Endothelial cell of hepatic sinusoid (primary cell): ENCODE measurements around the gene RBM20.

Source experiments
- in situ Hi-C: cut with HindIII; loops from 2 replicates; pipeline ENCODE4 v1.10.0; 2017; ENCODE audit warnings: low sequenced_read_pairs

RBM20 gene

DNA sequence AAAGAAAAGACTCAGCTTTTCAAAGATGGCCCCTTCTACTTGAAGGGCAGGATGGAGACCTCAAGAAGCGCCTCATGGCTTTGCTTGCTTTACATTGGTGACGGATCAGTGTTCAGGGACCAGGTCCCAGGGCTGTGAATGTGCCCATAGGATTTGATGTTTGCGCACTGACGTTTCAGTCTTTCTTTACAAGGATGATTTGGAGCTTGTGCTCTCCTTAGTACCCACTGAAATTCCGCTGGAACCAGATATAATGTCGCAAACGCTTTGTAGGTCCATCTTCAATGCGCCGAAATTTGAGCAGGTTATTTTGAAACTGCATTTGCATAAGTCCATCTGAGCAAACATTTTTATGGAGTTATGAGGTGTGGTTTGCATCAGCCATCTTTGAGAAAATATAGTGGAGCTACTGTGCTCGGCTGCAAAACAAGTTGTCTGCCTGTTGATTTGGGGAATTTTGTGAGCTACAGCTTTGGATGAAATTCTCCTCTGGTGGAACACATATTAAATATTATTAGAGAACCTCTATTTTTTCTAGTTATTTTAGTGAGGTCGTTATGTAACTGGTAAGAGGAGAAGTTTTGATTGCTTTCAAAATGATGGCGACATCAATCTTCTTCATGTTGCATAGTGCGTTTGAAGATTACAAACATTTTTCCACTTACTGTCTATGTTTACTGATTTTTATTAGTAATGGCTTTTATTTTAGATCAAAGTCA is 2.4 kb downstream of the RBM20 start:
- in situ Hi-C loops = loop anchor here (5.0 kb wide), 1 partner anchor 66 kb away; no protein-coding TSS in a partner anchor

DNA sequence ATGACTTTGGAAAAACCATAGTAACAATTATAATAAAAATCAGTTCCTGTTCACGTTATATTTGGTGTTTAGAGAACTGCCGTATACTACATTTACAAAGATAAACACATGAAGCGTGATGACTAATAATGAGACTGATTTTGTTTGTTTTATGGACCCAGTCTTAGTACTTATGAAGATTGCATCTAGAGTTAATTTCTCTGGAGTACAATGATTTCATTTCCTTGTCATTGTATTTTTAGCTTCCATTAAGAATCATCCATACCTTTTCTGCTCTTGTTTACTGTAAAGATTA is 2.9 kb downstream of the RBM20 start:
- in situ Hi-C loops = loop anchor here (5.0 kb wide), 1 partner anchor 65 kb away; no protein-coding TSS in a partner anchor

DNA sequence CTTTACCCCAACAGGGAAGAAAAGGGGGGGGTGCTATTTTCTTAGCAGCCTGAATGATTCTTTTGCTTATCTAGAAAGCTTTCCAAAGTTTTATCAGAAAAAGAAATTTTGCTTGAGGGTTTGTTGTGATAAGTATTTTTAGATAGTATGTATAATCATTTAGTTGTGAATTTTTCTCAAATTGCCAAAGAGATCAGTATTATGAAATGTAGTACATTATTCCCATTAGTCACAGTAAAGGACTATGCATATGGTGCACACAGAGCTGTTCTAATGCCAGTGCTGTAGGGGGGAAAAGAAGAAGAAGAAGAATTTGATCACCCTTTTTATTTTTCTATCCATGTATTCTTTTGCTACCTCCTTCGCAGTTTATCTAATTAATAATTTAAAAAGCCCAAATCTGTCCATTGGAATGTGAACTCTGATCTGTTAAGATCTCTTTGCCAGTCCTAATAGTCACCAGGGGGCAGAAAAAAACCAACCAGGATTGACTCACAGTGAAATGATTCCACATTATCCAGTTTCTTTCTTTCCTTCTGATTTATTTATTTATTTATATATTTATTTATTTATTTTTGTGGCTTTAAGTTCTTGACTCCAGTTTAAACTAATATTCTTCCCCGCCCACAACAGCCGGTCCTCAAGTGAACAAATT is 4.7 kb downstream of the RBM20 start:
- in situ Hi-C loops = loop anchor here (5.0 kb wide), 1 partner anchor 63 kb away; no protein-coding TSS in a partner anchor

DNA sequence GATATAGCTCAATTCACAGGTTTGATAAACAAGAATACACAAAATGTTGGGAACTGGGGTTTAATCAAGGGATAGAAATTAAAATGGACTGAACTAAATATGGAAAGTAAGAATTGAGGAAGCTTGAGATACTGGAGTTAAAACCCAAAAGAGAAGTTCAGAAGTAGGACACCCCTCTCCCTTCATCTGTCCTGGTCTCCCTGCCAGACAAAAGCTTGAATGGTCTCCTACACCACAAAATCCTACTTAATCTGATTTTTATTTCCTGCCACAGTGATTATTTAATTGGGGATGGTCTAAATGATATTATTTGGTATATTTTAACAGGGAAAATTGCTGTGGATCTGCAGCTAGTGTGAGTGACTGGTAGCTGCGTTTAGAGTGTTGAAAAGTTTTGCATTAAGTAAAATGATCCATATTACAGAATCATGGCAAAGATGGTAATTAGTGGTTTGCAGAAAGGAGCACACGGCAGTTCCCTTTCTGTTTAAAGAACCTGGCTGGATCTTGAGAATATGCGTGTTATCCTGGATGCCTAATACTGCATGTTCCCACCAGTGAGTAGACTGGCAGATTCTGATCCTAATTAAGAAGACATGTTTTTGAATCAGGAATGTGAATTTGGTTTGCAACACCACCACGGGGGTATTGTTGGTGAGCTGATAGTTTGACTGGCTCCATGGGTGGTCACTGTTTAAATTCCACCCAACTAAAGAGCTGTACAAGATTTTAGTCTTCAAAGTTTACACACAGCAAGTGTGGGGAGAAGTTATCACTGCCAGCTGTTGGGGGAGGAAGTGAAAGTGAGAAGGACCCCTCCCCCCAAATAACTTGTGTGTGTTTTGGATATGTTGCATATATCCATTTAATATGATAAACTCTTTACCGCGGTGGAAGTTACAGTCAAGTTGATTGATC is 5.5 kb downstream of the RBM20 start:
- in situ Hi-C loops = loop anchor here (5.0 kb wide), 1 partner anchor 63 kb away; no protein-coding TSS in a partner anchor

DNA sequence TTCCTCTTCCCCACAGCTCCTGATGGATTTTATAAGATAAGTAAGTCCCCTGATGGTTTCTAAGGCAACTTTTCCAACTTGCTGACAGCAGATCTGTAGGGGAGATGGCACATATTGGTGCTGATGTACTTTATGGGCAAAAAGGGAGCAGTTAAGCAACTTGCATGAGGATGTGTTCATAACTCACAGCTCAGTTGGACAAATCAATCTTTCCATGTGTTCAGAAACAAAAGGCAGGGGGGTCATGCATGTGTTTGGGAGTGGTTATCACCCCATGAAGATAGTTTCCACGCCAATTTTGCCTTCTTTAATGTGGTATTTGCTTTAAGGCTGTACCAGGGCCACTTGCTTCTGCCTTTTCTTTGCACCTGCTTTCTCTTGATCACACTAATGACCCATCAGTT is 6.1 kb downstream of the RBM20 start:
- in situ Hi-C loops = no loop called here

DNA sequence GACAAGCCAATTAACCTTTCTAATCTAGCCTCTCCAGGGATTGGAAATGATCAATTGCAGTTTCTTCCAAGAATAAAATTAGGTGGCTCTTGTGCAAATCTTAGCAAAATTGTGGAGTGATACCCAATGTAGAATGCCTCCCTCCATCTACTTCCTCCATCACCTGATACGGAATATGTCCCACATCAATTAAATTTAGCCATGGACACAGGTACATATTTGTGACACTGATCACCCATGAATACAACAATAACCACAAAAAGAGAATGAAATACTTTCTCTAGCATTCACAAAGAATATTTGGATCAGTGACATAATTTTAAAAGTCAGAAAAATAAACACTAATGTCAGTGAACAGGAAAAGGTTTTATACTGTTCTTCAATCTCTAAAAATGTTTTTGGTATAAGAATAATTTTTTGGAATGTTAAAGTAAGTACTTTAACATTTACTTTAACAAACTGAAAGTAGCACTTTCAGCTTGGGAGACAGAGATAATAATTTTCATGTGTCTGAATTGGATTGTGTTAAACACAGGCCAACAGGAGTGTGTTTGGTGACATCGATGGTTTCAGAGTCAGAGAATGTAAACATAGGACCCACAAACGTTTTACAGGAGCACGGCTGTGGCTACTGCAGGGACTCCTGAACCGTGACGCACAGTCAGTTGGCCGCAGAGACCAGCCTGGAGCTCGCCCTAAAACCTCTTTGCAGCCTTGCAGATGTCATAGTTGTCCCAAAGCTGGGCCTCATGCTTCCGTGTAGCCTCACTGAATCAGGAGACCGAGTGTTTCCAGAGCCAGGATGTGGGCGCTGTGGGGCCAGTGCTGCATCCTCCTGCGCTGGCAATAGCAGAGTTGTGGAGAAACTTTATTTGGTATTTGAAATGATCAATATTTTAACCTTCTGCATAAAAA is 7.2 kb downstream of the RBM20 start:
- in situ Hi-C loops = no loop called here

DNA sequence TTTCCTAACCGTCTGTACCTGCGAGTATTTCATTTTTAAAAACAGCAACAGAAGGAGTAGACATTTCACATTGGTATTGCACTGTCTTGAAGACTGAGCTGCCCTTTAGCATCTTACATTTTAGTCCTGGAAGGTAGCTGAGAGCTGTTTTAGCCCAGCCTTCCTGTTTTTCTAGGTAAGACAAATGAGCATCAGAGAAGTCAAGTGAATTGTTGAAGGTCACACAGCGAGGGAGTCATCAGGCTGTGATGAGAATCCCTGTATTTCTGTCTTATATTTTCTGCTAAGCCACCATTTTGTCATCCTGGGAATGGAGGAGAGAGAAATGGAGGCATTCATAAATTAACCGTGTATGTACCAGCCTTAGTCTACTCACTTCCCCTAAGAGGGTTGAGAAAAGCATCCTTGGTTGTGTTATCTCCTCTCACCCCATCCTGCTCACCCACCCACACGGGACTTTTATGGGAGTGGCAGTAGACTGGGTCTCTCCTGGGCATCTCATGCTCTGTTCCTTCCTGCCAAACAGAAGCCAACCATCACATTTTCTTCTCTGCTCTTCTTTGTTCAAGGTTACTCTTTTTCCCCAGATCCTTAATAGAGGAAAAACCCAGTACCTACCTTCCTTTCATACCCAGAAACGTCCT is 8.5 kb downstream of the RBM20 start:
- in situ Hi-C loops = no loop called here

DNA sequence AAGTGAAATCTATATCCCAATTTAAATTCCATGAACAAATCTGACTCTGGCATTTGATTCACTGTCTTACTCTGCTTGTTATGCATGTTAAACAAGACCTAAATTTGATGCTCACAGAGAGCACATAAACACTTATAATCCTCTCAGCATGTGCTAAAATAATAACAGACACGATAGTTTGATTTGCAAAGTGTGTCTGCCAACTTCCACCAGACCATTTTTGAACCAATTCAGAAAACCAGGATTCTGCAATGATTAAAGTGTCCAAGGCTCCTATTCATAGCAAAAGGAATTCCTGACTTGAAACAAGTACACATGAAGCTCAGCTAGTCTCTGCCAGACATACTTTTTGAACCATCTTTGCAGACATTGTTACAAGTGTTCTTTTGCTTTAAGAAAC is 11.2 kb downstream of the RBM20 start:
- in situ Hi-C loops = no loop called here

DNA sequence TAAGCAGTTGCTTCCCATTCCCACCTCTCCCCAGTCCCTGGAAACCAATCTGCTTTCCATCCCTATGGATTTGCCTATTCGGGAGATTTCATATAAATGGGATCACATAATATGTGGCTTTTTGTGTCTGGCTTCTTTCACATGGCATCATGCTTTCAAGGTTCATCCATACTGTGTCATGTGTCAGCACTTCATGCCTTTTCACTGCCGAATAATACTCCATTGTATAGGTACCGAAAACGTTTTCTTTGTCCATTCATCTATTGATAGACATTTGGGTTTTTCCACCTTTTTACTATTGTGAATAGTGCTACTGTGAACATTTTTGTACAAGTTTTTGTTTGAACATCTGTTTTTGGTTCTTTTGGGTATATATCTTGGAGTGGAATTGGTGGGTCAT is 12.5 kb downstream of the RBM20 start:
- in situ Hi-C loops = no loop called here

DNA sequence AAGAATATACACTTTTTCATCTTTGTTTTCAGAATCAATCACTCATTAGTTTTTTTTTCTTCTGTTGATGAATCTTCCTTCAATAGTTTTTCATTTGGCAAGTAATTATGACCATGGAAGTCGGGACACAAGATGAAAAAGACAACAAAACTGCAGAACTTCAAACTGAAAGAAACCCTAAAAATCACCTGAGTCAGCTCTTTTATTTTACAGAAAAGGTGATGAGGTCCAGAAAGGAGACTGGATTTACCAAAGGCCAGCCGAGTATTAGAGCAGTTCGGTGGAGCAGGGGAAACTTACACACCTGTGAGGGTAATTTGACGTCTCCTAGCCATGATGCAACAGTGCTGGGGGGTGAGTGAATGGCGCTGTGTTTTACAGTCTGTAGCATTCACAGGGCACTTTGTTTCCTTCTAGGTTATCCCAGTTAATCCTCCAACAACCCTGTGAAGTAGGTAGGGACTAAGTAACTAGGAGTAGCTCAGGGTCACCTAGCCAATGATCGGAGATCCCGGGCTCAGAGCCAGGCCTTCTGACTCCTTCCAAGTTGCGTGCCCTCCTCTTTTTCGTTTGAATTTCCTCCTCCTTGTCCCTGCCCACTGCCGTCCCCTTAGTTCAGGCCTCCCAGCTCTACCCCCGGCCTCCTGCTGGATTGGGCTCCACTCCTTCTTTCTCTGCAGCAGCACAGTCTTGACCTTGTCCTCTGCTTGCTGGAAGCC is 14.0 kb downstream of the RBM20 start:
- in situ Hi-C loops = no loop called here

DNA sequence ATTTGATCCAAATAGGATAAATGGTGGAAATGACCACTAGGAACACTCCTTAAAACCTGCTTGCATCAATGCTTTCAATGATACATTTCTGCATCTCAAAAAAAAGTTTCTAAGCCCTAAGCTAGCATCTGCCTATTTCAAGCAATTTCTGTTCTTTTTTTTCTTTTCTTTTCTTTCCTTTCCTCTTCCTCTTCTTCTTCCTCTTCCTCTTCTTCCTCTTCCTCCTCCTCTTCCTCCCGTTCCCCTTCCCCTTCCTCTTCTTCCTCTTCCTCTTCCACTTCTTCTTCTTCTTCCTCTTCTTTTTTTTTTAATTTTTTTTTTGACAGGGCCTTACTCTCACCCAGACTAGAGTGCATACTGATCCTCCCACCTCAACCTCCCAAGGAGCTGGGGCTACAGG is 15.4 kb downstream of the RBM20 start:
- in situ Hi-C loops = no loop called here

DNA sequence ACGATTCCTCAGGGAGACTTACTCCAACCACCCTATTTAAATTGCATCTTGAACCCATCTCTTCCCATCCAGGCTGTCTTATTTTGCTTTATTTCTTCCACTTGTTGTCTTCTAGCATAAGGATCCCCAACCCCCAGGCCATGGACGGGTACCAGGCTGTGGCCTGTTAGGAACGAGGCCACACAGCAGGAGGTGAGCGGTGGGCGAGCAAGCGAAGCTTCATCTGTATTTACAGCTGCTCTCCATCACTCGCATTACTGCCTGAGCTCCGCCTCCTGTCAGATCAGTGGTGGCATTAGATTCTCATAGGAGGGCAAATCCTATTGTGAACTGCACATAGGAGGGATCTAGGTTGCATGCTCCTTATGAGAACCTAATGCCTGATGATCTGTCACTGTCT is 16.2 kb downstream of the RBM20 start:
- in situ Hi-C loops = loop anchor here (10.0 kb wide), 1 partner anchor 215 kb away; the partner anchor contains the start of gene PDCD4

DNA sequence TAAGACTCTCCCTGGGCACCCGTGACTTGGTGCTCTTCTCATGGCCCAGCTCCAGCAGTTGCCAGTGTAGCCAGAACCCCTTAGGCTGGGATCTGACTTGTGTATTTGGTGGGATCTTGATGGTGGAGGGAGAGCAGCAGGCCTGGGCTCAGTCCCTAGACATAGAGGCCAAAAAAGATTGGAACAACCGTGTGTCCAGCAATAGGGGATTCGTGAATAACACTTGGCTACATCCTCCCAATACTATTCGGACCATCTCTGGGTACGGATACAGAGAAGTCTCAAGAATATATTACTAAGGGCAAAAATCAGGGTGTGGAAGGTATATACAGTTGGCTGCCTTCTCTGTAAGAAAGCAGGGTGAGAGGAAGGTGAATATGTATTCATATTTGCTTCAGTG is 17.2 kb downstream of the RBM20 start:
- in situ Hi-C loops = loop anchor here (10.0 kb wide), 1 partner anchor 214 kb away; the partner anchor contains the start of gene PDCD4

DNA sequence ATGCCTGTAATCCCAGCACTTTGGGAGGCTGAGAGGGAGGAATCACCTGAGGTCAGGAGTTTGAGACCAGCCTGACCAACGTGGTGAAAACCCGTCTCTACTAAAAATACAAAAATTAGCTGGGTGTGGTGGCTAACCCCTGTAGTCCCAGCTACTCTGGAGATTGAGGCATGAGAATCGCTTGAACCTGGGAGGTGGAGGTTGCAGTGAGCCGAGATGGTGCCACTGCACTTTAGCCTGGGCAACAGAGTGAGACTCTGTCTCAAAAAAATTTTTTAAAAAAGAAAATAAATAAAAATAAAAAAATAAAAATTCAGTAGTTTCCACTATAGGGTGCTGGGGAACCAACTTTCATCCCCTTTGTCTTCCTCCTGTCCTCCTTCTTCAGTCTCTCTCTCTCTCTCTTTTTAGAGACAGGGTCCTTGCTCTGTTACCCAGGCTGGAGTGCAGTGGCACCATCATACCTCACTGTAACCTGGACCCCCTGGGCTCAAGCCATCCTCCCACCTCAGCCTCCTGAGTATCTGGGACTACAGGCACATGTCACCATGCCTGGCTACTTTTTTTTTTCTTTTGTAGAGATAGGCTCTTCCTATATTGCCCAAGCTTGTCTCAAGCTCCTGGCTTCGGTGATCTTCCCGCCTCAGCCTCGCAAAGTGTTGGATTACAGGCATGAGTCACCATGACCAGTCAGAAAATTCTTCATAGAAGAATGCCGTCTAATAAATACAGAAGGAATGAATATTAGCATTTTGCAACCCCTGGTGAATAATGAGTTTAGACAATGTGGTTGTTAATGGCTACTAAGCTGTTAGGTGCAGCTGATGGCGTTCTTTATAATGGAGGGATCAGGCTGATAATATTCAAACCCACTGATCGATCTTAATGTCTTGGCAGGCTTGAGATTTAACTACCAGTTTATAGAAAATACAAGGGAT is 20.6 kb downstream of the RBM20 start:
- in situ Hi-C loops = loop anchor here (10.0 kb wide), 1 partner anchor 210 kb away; the partner anchor contains the start of gene PDCD4

DNA sequence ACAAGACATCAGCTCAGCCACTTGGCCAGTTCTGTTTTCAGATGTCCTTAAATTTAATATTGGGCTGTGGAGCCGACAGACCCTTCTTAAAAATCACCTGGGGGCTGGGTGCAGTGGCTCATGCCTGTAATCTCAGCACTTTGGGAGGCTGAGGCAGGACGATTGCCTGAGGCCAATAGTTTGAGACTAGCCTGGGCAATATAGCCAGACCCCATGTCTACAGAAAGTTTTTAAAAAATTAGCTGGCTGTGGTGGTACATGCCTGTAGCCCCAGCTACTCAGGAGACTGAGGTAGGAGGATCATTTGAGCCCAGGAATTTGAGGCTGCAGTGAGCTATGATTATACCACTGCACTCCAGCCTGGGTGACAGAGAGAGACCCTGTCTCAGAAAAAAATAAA is 22.1 kb downstream of the RBM20 start:
- in situ Hi-C loops = loop anchor here (10.0 kb wide), 1 partner anchor 209 kb away; the partner anchor contains the start of gene PDCD4

DNA sequence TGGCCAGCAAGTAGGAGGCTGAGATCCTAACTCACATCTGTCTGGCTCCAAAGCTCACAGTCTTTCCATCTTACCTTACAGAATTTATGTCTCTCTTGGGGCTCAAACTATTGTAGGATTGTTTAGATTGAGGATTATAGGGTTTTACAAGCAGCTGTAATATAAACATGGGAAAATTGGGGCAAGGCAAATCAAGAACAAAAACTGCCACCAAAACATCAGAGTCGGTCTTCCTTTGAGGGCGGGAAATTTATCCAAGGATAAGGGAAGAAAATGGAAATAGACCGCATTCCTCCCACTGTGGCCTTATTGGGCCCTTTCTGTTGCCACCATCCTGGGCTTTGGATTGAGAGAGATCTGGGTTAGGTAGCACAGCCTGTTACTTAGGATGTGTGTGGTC is 22.5 kb downstream of the RBM20 start:
- in situ Hi-C loops = loop anchor here (10.0 kb wide), 1 partner anchor 208 kb away; the partner anchor contains the start of gene PDCD4

DNA sequence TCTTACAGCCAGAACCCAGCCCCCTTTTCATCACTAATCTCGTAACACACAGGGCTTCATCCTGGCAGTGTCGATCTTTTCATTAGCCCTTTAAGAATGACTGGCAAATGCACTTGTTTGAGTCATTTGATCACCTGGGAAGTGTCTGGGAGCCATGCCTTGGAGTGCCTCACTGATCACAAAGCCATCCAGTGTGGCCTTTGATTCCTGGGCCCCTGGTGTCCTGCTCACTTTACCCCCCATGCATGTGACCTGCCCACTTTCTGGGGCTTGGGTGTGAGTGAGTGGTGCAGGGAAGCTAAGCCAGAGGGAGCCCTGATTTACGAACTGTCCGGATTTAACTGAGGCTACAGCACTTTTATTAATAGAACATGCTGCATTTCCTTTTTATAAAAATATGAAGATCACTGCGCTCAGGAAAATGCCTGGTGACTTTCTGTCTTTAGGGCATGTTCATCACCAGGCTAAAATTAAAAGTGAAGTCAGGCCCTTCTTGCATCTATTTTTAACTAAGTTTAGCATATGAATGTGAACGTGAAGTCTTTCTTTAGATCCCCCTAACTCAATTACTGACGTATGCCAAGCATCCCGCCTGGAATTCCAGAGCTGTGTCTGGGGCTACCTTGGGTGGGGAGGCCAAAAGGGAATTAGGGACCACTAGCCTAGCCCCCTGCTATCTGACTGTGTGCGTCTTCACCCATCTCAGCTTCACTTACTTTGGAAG is 23.6 kb downstream of the RBM20 start:
- in situ Hi-C loops = loop anchor here (10.0 kb wide), 1 partner anchor 207 kb away; the partner anchor contains the start of gene PDCD4
